KMS-11 (cell line): ENCODE measurements around the gene PFKM.

Experiments
- H2AFZ ChIP-seq: fragments of 200-600 bp; sonication (generic); 2 replicates; pipeline ENCODE4 v1.6.1; 2016; ENCODE audit warnings: antibody characterized with exemption, mixed run types, low read depth
- H3K27ac ChIP-seq: fragments of 200-600 bp; sonication (generic); 2 replicates; pipeline ENCODE4 v1.6.1; 2016; ENCODE audit warnings: mild to moderate bottlenecking, mixed run types
- H3K27me3 ChIP-seq: fragments of 200-600 bp; sonication (generic); 2 replicates; pipeline ENCODE4 v1.6.1; 2017; ENCODE audit warnings: mild to moderate bottlenecking, low read depth, mixed run types, moderate library complexity; ENCODE audit not compliant: insufficient read depth
- H3K36me3 ChIP-seq: fragments of 200-600 bp; sonication (generic); 2 replicates; pipeline ENCODE4 v1.6.1; 2017; ENCODE audit warnings: mild to moderate bottlenecking, mixed run types; ENCODE audit not compliant: insufficient read depth
- H3K4me1 ChIP-seq: fragments of 200-600 bp; sonication (generic); 2 replicates; pipeline ENCODE4 v1.6.1; 2016; ENCODE audit warnings: mild to moderate bottlenecking, low read depth, mixed run types; ENCODE audit not compliant: poor library complexity, severe bottlenecking
- H3K4me2 ChIP-seq: fragments of 200-600 bp; sonication (generic); 2 replicates; pipeline ENCODE4 v1.7.0; 2016; ENCODE audit warnings: mild to moderate bottlenecking, mixed run types
- H3K4me3 ChIP-seq: fragments of 200-600 bp; sonication (generic); IDR thresholded peaks from 2 replicates; pipeline ENCODE4 v1.6.1; 2017; ENCODE audit warnings: low read depth, low read length, mixed read lengths; ENCODE audit not compliant: insufficient read depth
- H3K79me2 ChIP-seq: fragments of 200-600 bp; sonication (generic); 2 replicates; pipeline ENCODE4 v1.6.1; 2016; ENCODE audit warnings: low read depth, mixed run types; ENCODE audit not compliant: insufficient read depth
- H3K9ac ChIP-seq: fragments of 200-600 bp; sonication (generic); 2 replicates; pipeline ENCODE4 v1.6.1; 2016; ENCODE audit warnings: mild to moderate bottlenecking, mixed run types
- H4K20me1 ChIP-seq: fragments of 200-600 bp; sonication (generic); 2 replicates; pipeline ENCODE4 v1.6.1; 2016; ENCODE audit warnings: mild to moderate bottlenecking, mixed run types; ENCODE audit not compliant: insufficient read depth
- TF ChIP-seq, protein P1 (sequence below): fragments of 200-600 bp; sonication (generic); conservative IDR thresholded peaks from 2 replicates; pipeline ENCODE4 v1.6.1; 2017; ENCODE audit warnings: low read depth, mild to moderate bottlenecking, antibody characterized with exemption, low read length, moderate library complexity, mixed read lengths

PFKM gene

DNA sequence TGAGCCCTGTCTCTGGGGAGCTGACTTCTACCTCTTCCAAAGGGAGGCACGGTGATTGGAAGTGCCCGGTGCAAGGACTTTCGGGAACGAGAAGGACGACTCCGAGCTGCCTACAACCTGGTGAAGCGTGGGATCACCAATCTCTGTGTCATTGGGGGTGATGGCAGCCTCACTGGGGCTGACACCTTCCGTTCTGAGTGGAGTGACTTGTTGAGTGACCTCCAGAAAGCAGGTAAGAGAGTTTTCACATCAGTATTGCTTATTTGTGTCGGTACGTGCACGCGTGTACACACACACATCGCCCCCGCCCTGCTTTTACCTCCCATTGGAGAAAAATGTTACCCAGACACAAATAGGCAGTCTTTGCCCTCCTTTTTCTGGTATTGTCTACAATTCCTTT lies 13.7 kb downstream of the PFKM start:
- Histone ChIP-seq H4K20me1 (no peaks in the 10 kb centered on the region), H3K27me3 (no peaks in the 10 kb centered on the region), H3K4me2 (no peak overlapping the region), H3K27ac (no peak overlapping the region), H3K36me3 (peaks cover 11% of the 10 kb centered on the region; the same call in 1 of the 2 replicates), H2AFZ (no peak overlapping the region), H3K4me3 (no peak overlapping the region), H3K4me1 (peaks cover 11% of the 10 kb centered on the region), H3K79me2 (no peaks in the 10 kb centered on the region; the same call in 1 of the 2 replicates), H3K9ac (no peak overlapping the region)
- TF ChIP-seq, protein P1, sequence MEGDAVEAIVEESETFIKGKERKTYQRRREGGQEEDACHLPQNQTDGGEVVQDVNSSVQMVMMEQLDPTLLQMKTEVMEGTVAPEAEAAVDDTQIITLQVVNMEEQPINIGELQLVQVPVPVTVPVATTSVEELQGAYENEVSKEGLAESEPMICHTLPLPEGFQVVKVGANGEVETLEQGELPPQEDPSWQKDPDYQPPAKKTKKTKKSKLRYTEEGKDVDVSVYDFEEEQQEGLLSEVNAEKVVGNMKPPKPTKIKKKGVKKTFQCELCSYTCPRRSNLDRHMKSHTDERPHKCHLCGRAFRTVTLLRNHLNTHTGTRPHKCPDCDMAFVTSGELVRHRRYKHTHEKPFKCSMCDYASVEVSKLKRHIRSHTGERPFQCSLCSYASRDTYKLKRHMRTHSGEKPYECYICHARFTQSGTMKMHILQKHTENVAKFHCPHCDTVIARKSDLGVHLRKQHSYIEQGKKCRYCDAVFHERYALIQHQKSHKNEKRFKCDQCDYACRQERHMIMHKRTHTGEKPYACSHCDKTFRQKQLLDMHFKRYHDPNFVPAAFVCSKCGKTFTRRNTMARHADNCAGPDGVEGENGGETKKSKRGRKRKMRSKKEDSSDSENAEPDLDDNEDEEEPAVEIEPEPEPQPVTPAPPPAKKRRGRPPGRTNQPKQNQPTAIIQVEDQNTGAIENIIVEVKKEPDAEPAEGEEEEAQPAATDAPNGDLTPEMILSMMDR = no peak

DNA sequence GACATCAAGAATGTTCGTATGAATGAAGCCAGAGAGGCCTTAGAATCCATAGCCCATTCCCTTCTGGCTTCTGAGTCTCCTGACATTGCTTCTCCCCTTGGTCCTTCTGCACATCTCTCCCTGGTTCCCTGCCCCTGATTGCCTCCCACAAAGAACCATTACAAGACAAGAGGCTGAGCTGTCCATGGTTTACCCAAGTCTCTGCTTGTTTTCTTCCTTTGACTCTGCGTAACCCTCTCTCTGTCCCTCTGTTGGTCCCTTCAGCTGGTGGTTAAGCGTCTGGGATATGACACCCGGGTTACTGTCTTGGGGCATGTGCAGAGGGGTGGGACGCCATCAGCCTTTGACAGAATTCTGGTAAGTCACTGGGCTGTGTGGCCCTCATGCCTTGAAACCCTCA lies 15.9 kb downstream of the PFKM start:
- H4K20me1 ChIP-seq = no peaks in the 10 kb centered on the region
- H3K4me1 ChIP-seq = no peaks in the 10 kb centered on the region
- H3K27me3 ChIP-seq = no peaks in the 10 kb centered on the region
- H3K27ac ChIP-seq = no peak overlapping the region
- no peak overlapping the region for H3K4me2 ChIP-seq
- no peaks in the 10 kb centered on the region for H3K79me2 ChIP-seq
- TF ChIP-seq, protein P1 = no peak
- peaks cover 11% of the 10 kb centered on the region; the same call in 1 of the 2 replicates for H3K36me3 ChIP-seq
- no peak overlapping the region for H3K4me3 ChIP-seq
- H2AFZ ChIP-seq = no peak overlapping the region
- H3K9ac ChIP-seq = no peak overlapping the region

DNA sequence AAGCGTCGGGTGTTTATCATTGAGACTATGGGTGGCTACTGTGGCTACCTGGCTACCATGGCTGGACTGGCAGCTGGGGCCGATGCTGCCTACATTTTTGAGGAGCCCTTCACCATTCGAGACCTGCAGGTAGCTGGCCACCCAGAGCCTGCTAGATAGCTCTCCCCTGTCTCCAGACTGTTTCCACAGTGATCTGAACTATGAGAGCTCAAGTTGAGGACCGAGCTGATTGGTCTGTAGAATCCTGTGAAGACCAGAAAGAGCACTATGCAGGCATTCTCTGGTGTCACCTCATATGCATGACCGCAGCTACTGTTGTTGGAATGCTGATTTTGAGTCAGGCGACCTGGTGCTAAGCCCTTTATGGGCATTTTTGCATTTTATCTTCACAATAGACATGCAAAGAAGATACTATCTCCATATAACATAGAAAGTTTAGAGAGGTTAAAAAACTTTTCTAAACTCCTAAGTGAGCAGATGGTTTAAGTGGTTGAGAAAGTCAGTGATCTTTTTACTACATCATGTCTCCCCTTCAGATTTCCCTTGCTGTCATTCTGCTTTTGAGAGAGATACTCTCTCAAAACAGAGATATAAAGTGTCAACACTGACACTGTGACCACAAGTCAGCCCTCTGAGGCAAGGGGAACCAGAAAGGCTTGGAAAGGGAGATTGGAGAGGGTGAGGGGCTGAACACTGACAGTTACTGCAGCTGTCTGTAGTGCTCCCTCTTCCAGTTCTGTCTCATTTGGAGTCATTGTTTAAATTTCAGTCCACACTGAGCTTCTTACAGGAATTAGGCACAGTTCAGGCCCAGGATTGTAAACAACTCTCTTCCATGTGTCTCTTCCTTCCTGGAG lies 23.9 kb downstream of the PFKM start:
- Histone ChIP-seq H2AFZ (no peak overlapping the region), H3K4me3 (no peak overlapping the region), H3K79me2 (no peaks in the 10 kb centered on the region), H3K9ac (no peak overlapping the region), H3K4me2 (no peak overlapping the region), H3K36me3 (peaks cover 7% of the 10 kb centered on the region; the same call in 1 of the 2 replicates), H3K27ac (no peak overlapping the region), H3K27me3 (no peaks in the 10 kb centered on the region), H4K20me1 (no peaks in the 10 kb centered on the region), H3K4me1 (no peaks in the 10 kb centered on the region)
- TF ChIP-seq, protein P1 = no peak

DNA sequence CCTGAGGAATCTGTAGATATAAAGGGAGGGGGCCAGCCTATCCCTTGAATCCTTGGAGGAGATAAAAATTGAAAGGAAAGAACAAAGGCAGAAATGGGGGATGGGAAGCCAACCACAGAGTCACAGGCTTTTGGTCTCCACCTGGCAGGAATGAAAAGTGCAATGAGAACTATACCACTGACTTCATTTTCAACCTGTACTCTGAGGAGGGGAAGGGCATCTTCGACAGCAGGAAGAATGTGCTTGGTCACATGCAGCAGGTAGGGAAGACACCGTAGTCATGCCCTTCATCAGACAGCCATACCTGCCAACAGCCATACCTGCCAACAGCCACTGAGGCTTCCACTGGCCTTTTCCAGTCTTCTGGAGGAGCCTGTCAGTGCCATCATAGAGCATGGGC lies 24.7 kb downstream of the PFKM start:
- no peak overlapping the region for H3K27ac ChIP-seq
- TF ChIP-seq, protein P1 = no peak
- peaks cover 7% of the 10 kb centered on the region; the same call in 1 of the 2 replicates for H3K36me3 ChIP-seq

More for the DNA sequence above, 24.7 kb downstream of the PFKM start:
- no peak overlapping the region for H2AFZ ChIP-seq
- no peak overlapping the region for H3K4me3 ChIP-seq
- H3K4me2 ChIP-seq = no peak overlapping the region
- no peaks in the 10 kb centered on the region for H3K4me1 ChIP-seq
- H3K9ac ChIP-seq = no peak overlapping the region
- H4K20me1 ChIP-seq = no peaks in the 10 kb centered on the region
- H3K27me3 ChIP-seq = no peaks in the 10 kb centered on the region
- no peaks in the 10 kb centered on the region for H3K79me2 ChIP-seq
